Calu3 (cell line): ENCODE results near the gene SOS1. TPM values are rescaled to one million over a fixed set of nuclear protein-coding genes. Genes with fewer than 3 reads are reported as not detected.

ENCODE experiments used
- BruUV-seq: library from RNA; stranded (reverse); fragments of 400-500 nt; replicated peaks from 2 replicates; lab custom pipeline; 2021; lab: Mats Ljungman, UMichigan
- CTCF ChIA-PET: fragments of 300-600 bp; sonication (Branson Sonifier 250); formaldehyde crosslinking; loops from one replicate; lab custom pipeline; 2022; ENCODE audit warnings: antibody characterized with exemption; lab: Charles Lee
- DNase-seq: peaks from one replicate; pipeline ENCODE4 v3.0.0; 2022
- H3K27ac Mint-ChIP-seq: one replicate; pipeline ENCODE4 v1.8.0; 2022; ENCODE audit warnings: mixed read lengths; ENCODE audit not compliant: unreplicated experiment
- H3K27me3 Mint-ChIP-seq: one replicate; pipeline ENCODE4 v1.8.0; 2022; ENCODE audit warnings: mixed read lengths; ENCODE audit not compliant: unreplicated experiment
- H3K36me3 Mint-ChIP-seq: one replicate; pipeline ENCODE4 v1.8.0; 2022; ENCODE audit warnings: mild to moderate bottlenecking, moderate library complexity, mixed read lengths; ENCODE audit not compliant: insufficient read depth, unreplicated experiment
- H3K4me1 Mint-ChIP-seq: one replicate; pipeline ENCODE4 v1.8.0; 2022; ENCODE audit warnings: mild to moderate bottlenecking, low read depth, mixed read lengths; ENCODE audit not compliant: unreplicated experiment
- H3K4me3 Mint-ChIP-seq: one replicate; pipeline ENCODE4 v1.8.0; 2022; ENCODE audit warnings: mild to moderate bottlenecking, low read depth, moderate library complexity, mixed read lengths; ENCODE audit not compliant: unreplicated experiment
- H3K9me3 Mint-ChIP-seq: one replicate; pipeline ENCODE4 v1.8.0; 2022; ENCODE audit warnings: low read depth, mixed read lengths; ENCODE audit not compliant: unreplicated experiment
- intact Hi-C: fragments of 100-400 bp; cut with micrococcal nuclease; formaldehyde crosslinking; loops from one replicate; pipeline ENCODE4 v1.10.0; 2022; ENCODE audit not compliant: unreplicated experiment
- total RNA-seq: library from RNA; stranded (reverse); gene quantifications from 2 replicates; pipeline ENCODE4 v1.2.3, GENCODE V29; 2022
- TF ChIP-seq, protein P1 (sequence below): fragments of 200-600 bp; IDR thresholded peaks from one replicate; pipeline ENCODE4 v1.8.0; 2022; ENCODE audit warnings: antibody characterized with exemption; ENCODE audit not compliant: unreplicated experiment

Gene SOS1
- total RNA-seq, 1 experiment from 2014 or later, result 40.0 TPM

DNA sequence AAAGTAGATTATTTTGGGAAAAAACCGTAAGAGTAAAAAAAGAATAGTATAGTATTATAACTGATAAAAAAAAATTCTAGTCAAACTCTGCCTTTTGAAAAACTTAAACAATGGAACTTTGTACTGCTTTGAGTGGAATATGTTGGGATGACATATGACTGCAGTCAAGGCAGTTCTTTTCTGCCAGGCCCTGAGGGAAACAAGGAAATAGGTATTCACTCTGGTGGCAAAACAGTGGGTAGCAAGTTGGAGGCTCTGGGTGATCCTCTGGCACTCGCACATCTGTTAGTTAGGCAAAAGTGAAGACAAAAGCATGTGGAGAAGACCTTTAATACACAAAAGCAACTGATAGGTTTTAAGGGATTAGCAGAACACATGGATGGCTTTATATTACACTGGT lies 129.0 kb downstream of the SOS1 start:
- Mint-ChIP-seq H3K4me3 (no peak overlapping the region), H3K36me3 (no peaks in the 10 kb centered on the region), H3K9me3 (no peaks in the 10 kb centered on the region), H3K27ac (no peak overlapping the region), H3K27me3 (no peaks in the 10 kb centered on the region), H3K4me1 (no peaks in the 10 kb centered on the region)
- no peak for DNase-seq
- TF ChIP-seq, protein P1, sequence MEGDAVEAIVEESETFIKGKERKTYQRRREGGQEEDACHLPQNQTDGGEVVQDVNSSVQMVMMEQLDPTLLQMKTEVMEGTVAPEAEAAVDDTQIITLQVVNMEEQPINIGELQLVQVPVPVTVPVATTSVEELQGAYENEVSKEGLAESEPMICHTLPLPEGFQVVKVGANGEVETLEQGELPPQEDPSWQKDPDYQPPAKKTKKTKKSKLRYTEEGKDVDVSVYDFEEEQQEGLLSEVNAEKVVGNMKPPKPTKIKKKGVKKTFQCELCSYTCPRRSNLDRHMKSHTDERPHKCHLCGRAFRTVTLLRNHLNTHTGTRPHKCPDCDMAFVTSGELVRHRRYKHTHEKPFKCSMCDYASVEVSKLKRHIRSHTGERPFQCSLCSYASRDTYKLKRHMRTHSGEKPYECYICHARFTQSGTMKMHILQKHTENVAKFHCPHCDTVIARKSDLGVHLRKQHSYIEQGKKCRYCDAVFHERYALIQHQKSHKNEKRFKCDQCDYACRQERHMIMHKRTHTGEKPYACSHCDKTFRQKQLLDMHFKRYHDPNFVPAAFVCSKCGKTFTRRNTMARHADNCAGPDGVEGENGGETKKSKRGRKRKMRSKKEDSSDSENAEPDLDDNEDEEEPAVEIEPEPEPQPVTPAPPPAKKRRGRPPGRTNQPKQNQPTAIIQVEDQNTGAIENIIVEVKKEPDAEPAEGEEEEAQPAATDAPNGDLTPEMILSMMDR, result no peak
- BruUV-seq, result no TSS peak
- intact Hi-C loops, result no loop called here
- CTCF ChIA-PET, result no interaction called here

DNA sequence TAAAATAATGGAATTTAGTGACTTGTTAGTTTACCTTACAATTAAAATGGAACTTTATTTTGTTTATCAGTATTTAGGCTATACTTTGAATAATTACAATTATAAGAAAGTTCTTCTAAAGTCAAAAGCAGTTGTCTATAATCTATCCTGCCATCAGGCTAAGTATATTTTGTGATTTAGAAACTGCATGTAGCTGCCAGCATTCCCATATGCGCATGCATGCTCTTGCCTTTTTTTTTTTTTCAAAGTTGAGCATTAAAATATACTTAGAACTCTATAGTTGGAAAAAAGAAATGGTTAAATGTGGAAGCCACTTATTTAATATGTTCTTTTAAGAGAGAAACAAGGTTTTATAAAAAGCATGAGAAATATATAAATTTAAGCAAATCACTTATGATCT lies 132.1 kb downstream of the SOS1 start:
- no peaks in the 10 kb centered on the region for H3K27me3 Mint-ChIP-seq
- intact Hi-C loops, result no loop called here
- no peak overlapping the region for H3K4me3 Mint-ChIP-seq
- no peak overlapping the region for H3K27ac Mint-ChIP-seq
- no peaks in the 10 kb centered on the region for H3K9me3 Mint-ChIP-seq
- CTCF ChIA-PET, result no interaction called here
- BruUV-seq, result no TSS peak
- no peak for DNase-seq
- peaks cover 4% of the 10 kb centered on the region for H3K36me3 Mint-ChIP-seq
- TF ChIP-seq, protein P1, result no peak
- no peaks in the 10 kb centered on the region for H3K4me1 Mint-ChIP-seq

DNA sequence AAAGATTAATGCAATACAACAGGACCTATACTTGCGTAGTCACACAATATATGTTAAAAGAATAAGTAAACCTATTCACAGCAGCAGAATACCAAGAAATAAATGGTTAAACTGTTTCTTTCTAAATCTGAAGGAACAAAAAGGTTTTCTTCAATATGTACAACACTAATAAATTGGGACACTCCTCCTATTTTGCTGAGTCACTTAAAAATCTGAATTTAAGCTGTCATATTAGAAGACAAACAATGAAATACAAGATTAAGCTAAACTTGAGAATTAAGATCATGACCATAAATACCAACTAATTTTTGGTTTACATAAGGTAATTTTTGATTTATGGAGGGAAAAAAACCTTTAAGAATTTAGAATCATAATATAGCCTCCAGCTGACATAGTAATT lies 138.4 kb downstream of the SOS1 start:
- no peak overlapping the region for H3K27ac Mint-ChIP-seq
- no peaks in the 10 kb centered on the region for H3K27me3 Mint-ChIP-seq
- no peak overlapping the region for H3K4me3 Mint-ChIP-seq
- H3K36me3 Mint-ChIP-seq, result peaks cover 4% of the 10 kb centered on the region
- CTCF ChIA-PET, result no interaction called here
- DNase-seq, result no peak
- intact Hi-C loops, result no loop called here
- TF ChIP-seq, protein P1, result no peak
- H3K9me3 Mint-ChIP-seq, result no peaks in the 10 kb centered on the region
- no TSS peak for BruUV-seq
- H3K4me1 Mint-ChIP-seq, result no peaks in the 10 kb centered on the region

DNA sequence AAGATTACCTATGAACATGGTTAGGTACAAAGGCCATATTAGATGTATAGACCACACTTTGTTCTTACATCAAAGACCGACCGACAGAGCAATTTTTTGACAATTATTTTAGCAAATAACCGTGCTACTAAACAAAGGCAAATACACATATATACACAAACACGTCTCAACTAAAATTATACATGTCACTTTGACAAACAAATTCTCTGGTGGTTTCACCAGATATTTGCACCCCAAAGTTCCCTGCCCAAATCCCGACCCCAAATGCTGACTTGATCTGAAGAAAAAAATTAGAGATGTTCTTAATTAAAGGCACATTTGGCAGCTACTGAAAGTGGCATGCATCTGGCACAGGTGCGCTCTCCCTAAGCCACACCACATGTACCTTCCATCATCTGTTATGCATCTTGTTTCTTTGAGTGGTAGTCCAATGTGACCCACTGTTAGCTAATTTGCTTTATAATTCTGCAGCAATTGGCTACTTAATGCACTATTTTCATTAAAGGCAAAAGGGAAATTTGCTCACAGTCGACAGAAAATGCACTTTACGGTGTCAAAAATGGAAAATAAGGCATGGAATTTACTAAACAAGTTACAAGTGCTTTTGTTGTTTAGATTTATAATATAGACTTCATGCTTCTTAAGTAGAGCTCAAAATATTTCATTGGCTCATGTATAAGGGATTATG lies 139.0 kb downstream of the SOS1 start:
- H3K4me3 Mint-ChIP-seq, result no peak overlapping the region
- H3K36me3 Mint-ChIP-seq, result peaks cover 4% of the 10 kb centered on the region
- TF ChIP-seq, protein P1, result no peak
- H3K9me3 Mint-ChIP-seq, result no peaks in the 10 kb centered on the region
- intact Hi-C loops, result no loop called here
- DNase-seq, result no peak
- H3K27ac Mint-ChIP-seq, result no peak overlapping the region
- no TSS peak for BruUV-seq
- H3K27me3 Mint-ChIP-seq, result no peaks in the 10 kb centered on the region
- CTCF ChIA-PET, result no interaction called here
- H3K4me1 Mint-ChIP-seq, result no peaks in the 10 kb centered on the region
